HFF-Myc (cell line): ENCODE data around the gene CAMTA1.

Experiments
- DNase-seq: peaks from one replicate; pipeline ENCODE4 v3.0.0-alpha.2; 2011; ENCODE audit warnings: low read depth; ENCODE audit errors: extremely low read depth
- H3K4me3 ChIP-seq: replicated peaks from 2 replicates; pipeline ENCODE4 v1.5.1; 2011; ENCODE audit warnings: low read depth, mild to moderate bottlenecking, control low read depth, low read length
- TF ChIP-seq, protein P1 (sequence below): IDR thresholded peaks from 2 replicates; pipeline ENCODE4 v1.5.1; 2012; ENCODE audit warnings: mild to moderate bottlenecking, low read depth, low read length, control low read depth; ENCODE audit errors: missing control alignments

Gene CAMTA1

DNA sequence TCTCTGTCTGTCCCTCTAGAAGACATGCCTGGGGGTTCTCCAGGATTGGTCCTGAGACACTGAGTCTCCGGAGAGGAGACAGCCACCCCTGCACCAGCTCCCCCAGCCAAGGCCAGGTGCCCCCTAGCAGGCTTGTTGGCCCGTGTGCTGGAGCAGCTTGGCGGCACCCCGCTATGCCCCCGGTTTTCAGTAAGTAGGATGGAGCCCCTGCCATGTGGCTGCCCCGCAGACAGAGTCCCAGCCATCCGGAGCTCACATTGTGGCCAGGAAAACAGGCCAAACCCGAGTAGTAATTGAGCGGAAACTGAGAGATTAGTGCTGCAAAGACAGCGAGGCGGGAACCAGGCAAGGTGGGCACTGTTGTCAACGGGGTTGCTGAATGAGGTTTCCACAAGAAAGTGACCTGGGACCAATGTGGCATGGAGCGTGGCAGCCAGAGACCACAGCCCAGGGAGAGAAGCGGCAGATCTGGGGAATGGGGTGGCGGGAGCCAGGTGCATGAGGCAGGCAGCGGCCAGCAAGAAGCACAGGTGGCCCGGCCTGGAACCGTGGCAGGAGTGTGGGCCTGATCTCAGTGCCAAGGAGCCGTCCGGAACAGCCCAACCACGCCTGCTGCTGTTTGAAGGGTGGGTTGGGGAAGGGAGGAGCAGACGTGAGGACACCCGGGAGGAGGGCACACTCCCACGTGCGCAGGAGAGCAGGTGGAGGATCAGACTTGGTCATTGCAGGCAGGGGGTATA, 848.4 kb downstream of the CAMTA1 start:
- no peak for DNase-seq
- TF ChIP-seq, protein P1, sequence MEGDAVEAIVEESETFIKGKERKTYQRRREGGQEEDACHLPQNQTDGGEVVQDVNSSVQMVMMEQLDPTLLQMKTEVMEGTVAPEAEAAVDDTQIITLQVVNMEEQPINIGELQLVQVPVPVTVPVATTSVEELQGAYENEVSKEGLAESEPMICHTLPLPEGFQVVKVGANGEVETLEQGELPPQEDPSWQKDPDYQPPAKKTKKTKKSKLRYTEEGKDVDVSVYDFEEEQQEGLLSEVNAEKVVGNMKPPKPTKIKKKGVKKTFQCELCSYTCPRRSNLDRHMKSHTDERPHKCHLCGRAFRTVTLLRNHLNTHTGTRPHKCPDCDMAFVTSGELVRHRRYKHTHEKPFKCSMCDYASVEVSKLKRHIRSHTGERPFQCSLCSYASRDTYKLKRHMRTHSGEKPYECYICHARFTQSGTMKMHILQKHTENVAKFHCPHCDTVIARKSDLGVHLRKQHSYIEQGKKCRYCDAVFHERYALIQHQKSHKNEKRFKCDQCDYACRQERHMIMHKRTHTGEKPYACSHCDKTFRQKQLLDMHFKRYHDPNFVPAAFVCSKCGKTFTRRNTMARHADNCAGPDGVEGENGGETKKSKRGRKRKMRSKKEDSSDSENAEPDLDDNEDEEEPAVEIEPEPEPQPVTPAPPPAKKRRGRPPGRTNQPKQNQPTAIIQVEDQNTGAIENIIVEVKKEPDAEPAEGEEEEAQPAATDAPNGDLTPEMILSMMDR = no peak
- no peak overlapping the region for H3K4me3 ChIP-seq

DNA sequence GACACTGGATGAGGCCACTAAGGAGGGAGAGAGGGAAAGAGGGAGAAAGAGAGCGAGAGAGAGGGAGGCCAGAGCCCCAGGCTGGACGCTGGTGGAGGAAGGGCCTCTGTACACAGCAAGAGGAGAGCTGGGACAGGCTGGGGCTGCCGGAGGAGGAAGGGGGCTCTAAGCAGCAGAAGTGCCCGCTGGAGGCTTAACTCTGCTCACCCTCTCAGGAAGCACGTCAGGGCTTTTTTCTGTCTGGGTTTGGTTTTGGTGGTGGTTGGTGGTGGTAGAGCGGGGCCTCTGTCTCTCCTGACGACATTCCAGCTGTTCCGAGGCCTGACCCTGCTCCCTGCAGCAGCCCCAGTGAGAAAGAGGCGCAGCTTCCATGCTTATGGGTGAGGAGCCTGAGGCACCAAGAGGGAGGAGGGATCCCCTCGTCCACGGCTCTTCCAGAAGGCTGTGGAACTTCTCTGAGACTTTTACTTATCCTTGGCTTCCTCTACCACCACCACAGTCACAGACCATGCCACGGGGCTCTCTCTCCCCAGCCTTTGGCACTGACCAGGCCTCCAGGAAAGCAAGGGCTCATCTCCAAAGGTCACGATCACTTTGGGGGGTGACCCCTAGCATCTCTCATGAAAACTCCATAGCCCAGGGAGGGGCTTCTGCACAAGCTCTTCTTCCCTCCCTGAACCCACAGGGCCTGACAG, 849.4 kb downstream of the CAMTA1 start:
- no peak overlapping the region for H3K4me3 ChIP-seq
- TF ChIP-seq, protein P1 = no peak
- no peak for DNase-seq

DNA sequence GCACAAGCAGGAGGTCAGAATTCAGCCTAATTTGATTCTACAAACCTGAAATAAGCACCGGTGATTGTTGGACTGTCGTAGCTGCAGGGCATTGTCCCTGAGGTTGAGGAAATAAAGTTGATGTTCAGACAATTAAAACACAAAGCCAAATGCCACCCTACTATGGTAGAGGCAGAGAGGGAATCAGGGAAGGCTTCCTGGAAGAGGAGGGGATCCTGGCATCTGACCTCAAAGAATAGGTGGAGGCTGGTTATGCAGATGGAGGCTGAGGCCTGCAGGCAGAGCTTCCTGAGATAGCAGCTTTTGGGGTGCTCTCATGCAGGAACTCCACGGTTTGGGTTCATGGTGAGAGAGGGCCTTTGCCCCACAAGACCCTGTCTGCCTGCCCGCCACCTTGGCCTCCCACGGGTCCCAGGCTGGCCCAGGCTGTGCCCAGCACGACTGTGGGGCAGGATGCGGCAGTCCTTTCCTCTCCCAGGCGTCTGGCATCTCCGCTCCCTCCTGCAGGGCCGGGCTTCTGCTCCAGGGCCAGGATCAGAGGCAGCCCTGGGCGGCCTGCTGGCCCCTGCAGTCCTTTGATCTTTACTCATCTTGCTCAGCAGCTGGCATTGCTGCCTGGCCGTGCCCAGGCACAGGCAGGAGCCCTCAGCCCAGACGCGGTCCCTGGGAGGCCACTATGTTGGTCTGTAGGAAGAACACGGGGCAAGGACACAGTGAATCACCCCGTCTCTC, 851.7 kb downstream of the CAMTA1 start:
- DNase-seq = no peak
- H3K4me3 ChIP-seq = no peak overlapping the region
- TF ChIP-seq, protein P1 = no peak

DNA sequence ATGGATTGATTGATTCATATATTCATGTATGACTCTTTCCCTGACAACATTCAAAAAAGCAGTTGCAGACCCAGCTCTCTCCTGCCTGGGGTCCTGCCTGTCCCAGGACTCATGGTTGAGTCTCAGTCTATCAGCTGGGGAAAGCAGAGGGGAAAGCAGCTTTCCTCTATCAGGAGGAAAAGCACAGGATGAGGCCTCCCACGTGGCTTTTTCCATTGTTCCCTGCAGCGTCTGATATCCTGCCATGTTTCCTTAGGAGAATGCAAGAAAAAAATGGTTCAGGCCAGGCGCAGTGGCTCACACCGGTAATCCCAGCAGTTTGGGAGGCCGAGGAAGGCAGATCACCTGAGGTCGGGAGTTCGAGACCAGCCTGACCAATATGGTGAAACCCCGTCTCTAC, 852.8 kb downstream of the CAMTA1 start:
- TF ChIP-seq, protein P1 = no peak
- H3K4me3 ChIP-seq = no peak overlapping the region
- DNase-seq = no peak

DNA sequence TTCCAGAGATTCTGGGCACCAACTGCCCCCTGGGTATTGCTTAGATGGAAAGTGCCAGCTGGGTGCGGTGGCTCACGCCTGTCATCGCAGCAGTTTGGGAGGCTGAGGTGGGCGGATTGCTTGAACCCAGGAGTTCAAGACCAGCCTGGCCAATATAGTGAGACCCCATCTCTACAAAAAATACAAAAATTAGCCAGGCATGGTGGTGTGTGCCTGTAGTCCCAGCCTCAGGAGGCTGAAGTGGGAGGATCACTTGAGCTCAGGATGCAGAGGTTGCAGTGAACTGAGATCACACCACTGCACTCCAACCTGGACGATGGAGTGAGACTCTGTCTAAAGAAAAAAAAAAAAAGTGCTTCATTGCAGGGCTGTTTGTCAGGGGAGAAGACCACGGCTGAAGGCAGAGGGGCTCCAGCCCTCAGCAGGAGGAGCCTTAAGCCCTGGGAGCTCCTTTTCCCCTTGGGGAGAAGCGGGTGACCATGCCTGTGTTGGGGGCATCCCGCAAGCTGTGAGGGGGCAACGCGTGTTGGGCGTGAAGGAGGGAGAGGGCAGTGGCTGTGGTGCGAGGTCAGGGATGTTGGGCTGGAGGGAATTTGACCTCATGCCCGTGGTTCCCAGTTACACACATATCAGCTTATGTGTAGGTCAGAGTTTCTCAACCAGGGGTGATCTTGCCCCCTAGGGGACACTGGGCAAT, 854.3 kb downstream of the CAMTA1 start:
- no peak overlapping the region for H3K4me3 ChIP-seq
- TF ChIP-seq, protein P1 = no peak
- no peak for DNase-seq

DNA sequence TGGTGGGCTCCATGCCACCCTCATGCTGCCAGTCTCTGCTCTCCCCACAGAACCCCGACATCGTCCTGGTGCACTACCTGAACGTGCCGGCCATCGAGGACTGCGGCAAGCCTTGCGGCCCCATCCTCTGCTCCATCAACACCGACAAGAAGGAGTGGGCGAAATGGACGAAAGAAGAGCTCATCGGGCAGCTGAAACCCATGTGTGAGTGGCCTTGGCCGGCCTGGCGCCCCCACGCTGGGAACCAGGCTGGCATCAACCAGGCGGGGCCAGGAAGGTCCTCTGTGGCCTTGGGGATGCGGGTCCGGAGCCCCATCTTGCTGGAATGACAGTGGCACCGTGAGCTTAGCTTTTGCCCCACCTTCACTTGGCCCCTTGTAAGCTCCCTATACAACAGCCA, 855.1 kb downstream of the CAMTA1 start:
- no peak overlapping the region for H3K4me3 ChIP-seq
- DNase-seq = no peak
- TF ChIP-seq, protein P1 = no peak
